HG03064 (cell line): ENCODE results near the gene AK5.
"Not testable (repeated sequence)": the region's sequence is repeated elsewhere in the genome, so short reads cannot be mapped to it uniquely, and the experiment has no call there.

Experiments used
- ATAC-seq: cut with Tn5 transposase; IDR thresholded peaks from one replicate; pipeline ENCODE4 v1.9.1; 2021; ENCODE audit warnings: low read depth; ENCODE audit not compliant: unreplicated experiment

The AK5 gene

GRCh38 chr1:77484926-77485325, 203.1 kb downstream of the AK5 start:
- no peak for ATAC-seq

GRCh38 chr1:77487631-77488030, 205.8 kb downstream of the AK5 start:
- no peak for ATAC-seq

- no peak for ATAC-seq
Observed at GRCh38 chr1:77489910-77490309, 208.1 kb downstream of the AK5 start.

- ATAC-seq = no peak
Observed at GRCh38 chr1:77494026-77494425, 212.2 kb downstream of the AK5 start.

- no peak for ATAC-seq
Observed at GRCh38 chr1:77498918-77499317, 217.1 kb downstream of the AK5 start.

GRCh38 chr1:77499466-77499865, 217.6 kb downstream of the AK5 start:
- ATAC-seq = no peak

GRCh38 chr1:77504986-77505385, 223.2 kb downstream of the AK5 start:
- ATAC-seq = no peak

GRCh38 chr1:77506771-77507170, 225.0 kb downstream of the AK5 start:
- ATAC-seq = no peak

GRCh38 chr1:77509051-77509492, 227.3 kb downstream of the AK5 start:
- ATAC-seq = no peak

- ATAC-seq = no peak
Observed at GRCh38 chr1:77509898-77510297, 228.1 kb downstream of the AK5 start.

- ATAC-seq = no peak
Observed at GRCh38 chr1:77511440-77511840, 229.6 kb downstream of the AK5 start.

GRCh38 chr1:77512650-77513049, 230.8 kb downstream of the AK5 start:
- not testable (repeated sequence) for ATAC-seq

GRCh38 chr1:77513839-77514763, 232.3 kb downstream of the AK5 start:
- no peak for ATAC-seq

GRCh38 chr1:77514921-77515776, 233.3 kb downstream of the AK5 start:
- ATAC-seq = no peak

- no peak for ATAC-seq
Observed at GRCh38 chr1:77516106-77516505, 234.3 kb downstream of the AK5 start.

GRCh38 chr1:77524038-77524437, 242.2 kb downstream of the AK5 start:
- ATAC-seq = no peak

- not testable (repeated sequence) for ATAC-seq
Observed at GRCh38 chr1:77531149-77531548, 249.3 kb downstream of the AK5 start.

- ATAC-seq = not testable (repeated sequence)
Observed at GRCh38 chr1:77531596-77532280, 249.9 kb downstream of the AK5 start.

GRCh38 chr1:77532641-77533040, 250.8 kb downstream of the AK5 start:
- no peak for ATAC-seq

- ATAC-seq = no peak
Observed at GRCh38 chr1:77533660-77534305, 252.0 kb downstream of the AK5 start.
